NCI-H2196 treated with DMSO at 0.1 percent for 48 hours (cell line): ENCODE measurements around the gene TKT.
A peak's percentile ranks its signal among the peaks of the same experiment; 100 is the strongest.

Source experiments
- DNase-seq: peaks from one replicate; lab custom pipeline; 2025; ENCODE audit not compliant: unreplicated experiment; lab: John Stamatoyannopoulos, UW

TKT gene

GRCh38 chr3:53225651-53226050, 30.2 kb downstream of the TKT start:
- no peak for DNase-seq

- no peak for DNase-seq
Measured at GRCh38 chr3:53225181-53225580, 30.6 kb downstream of the TKT start.

- DNase-seq: no peak
Measured at GRCh38 chr3:53224536-53224935, 31.3 kb downstream of the TKT start.

- no peak for DNase-seq
Measured at GRCh38 chr3:53224026-53224425, 31.8 kb downstream of the TKT start.

- DNase-seq: no peak
Measured at GRCh38 chr3:53223541-53223966, 32.3 kb downstream of the TKT start.

- DNase-seq: no peak
Measured at GRCh38 chr3:53223025-53223424, 32.8 kb downstream of the TKT start.

GRCh38 chr3:53222183-53222901, 33.5 kb downstream of the TKT start:
- no peak for DNase-seq

- no peak for DNase-seq
Measured at GRCh38 chr3:53221827-53222182, 34.0 kb downstream of the TKT start.

GRCh38 chr3:53221345-53221744, 34.5 kb downstream of the TKT start:
- DNase-seq: no peak

- DNase-seq: peak; percentile 4
Measured at GRCh38 chr3:53219895-53220483, 35.8 kb downstream of the TKT start.

- DNase-seq: no peak
Measured at GRCh38 chr3:53218131-53218530, 37.7 kb downstream of the TKT start.

GRCh38 chr3:53217175-53217574, 38.6 kb downstream of the TKT start:
- DNase-seq: no peak

GRCh38 chr3:53216723-53217122, 39.1 kb downstream of the TKT start:
- DNase-seq: no peak

- DNase-seq: no peak
Measured at GRCh38 chr3:53215816-53216215, 40.0 kb downstream of the TKT start.

GRCh38 chr3:53213276-53213675, 42.5 kb downstream of the TKT start:
- DNase-seq: no peak

GRCh38 chr3:53211706-53212702, 43.8 kb downstream of the TKT start:
- no peak for DNase-seq

GRCh38 chr3:53202331-53203015, 53.3 kb downstream of the TKT start:
- DNase-seq: no peak

- no peak for DNase-seq
Measured at GRCh38 chr3:53200501-53201498, 55.0 kb downstream of the TKT start.

- no peak for DNase-seq
Measured at GRCh38 chr3:53199834-53200233, 56.0 kb downstream of the TKT start.

GRCh38 chr3:53198996-53199395, 56.8 kb downstream of the TKT start:
- no peak for DNase-seq
